GM10248 (cell line): ENCODE results near the gene ARHGEF40.

ENCODE experiments used
- CTCF ChIA-PET: fragments of 300-600 bp; sonication (Branson Sonifier 250); formaldehyde crosslinking; extraction: SDS; loops from one replicate; lab custom pipeline; 2021; ENCODE audit warnings: antibody characterized with exemption; lab: Yijun Ruan, JAX
- POLR2A ChIA-PET: fragments of 350-650 bp; sonication (Branson Sonifier 250); formaldehyde crosslinking; extraction: SDS; loops from one replicate; lab custom pipeline; 2020; ENCODE audit warnings: antibody characterized with exemption; lab: Yijun Ruan, JAX
- DNase-seq: peaks from one replicate; pipeline ENCODE4 v3.0.0; 2012; ENCODE audit errors: extremely low spot score
- CTCF ChIP-seq: IDR thresholded peaks from 2 replicates; pipeline ENCODE4 v1.5.1; 2012; ENCODE audit warnings: mild to moderate bottlenecking, low read depth; ENCODE audit errors: extremely low read depth, missing control alignments, control extremely low read depth

The ARHGEF40 gene

GRCh38 chr14:21101802-21102413, 31.8 kb downstream of the ARHGEF40 start:
- POLR2A ChIA-PET: interaction anchor here (0.5 to 1.5 kb wide), 2 partner anchors 31 to 592 kb away, joined by 3 to 4 read pairs; no protein-coding TSS in a partner anchor
- CTCF ChIA-PET: interaction anchor here (1.1 to 13.3 kb wide), 10 partner anchors 7 to 98 kb away, joined by 3 to 228 read pairs (median 45); partner anchors contain the start of gene ARHGEF40
- TF ChIP-seq CTCF: no peak
- peak; percentile 2 for DNase-seq

GRCh38 chr14:21102521-21103410, 32.7 kb downstream of the ARHGEF40 start:
- ChIA-PET CTCF (interaction anchor here (0.7 to 13.3 kb wide), 17 partner anchors 8 to 616 kb away, joined by 3 to 228 read pairs (median 11); partner anchors contain the start of genes ARHGEF40 and METTL3), POLR2A (interaction anchor here (0.5 kb wide), 1 partner anchor 106 kb away, joined by 4 read pairs; no protein-coding TSS in a partner anchor)
- DNase-seq: peak; percentile 15
- TF ChIP-seq CTCF: no peak

GRCh38 chr14:21103411-21103709, 33.3 kb downstream of the ARHGEF40 start:
- ChIA-PET CTCF (interaction anchor here (0.7 to 13.3 kb wide), 18 partner anchors 9 to 616 kb away, joined by 3 to 228 read pairs (median 10); partner anchors contain the start of genes ARHGEF40 and METTL3), POLR2A (no interaction called here)
- no peak for DNase-seq
- TF ChIP-seq CTCF: no peak

- POLR2A ChIA-PET: interaction anchor here (1.0 to 1.1 kb wide), 2 partner anchors 12 to 89 kb away, joined by 3 read pairs; no protein-coding TSS in a partner anchor
- DNase-seq: peak; percentile 94
- TF ChIP-seq CTCF: peak; percentile 69
- CTCF ChIA-PET: interaction anchor here (0.7 to 13.3 kb wide), 30 partner anchors 9 to 409 kb away, joined by 3 to 228 read pairs (median 6); partner anchors contain the start of genes ARHGEF40, METTL3 and SLC39A2
These were observed 33.8 kb downstream of the ARHGEF40 start for GRCh38 chr14:21103710-21104447.

GRCh38 chr14:21104448-21105060, 34.5 kb downstream of the ARHGEF40 start:
- POLR2A ChIA-PET: interaction anchor here (0.6 to 1.1 kb wide), 3 partner anchors 12 to 90 kb away, joined by 3 read pairs; no protein-coding TSS in a partner anchor
- DNase-seq: peak; percentile 66
- CTCF ChIA-PET: interaction anchor here (0.7 to 13.3 kb wide), 31 partner anchors 8 to 409 kb away, joined by 3 to 228 read pairs (median 6); partner anchors contain the start of genes ARHGEF40, METTL3 and SLC39A2
- peak; percentile 97 for TF ChIP-seq CTCF
